Measurements from ENCODE around the gene SMG1.

- TF ChIP-seq SREBF1 (IDR thresholded peaks at IDR 0.05; ENCODE audit: low read length): no peak
- no peak for TF ChIP-seq DPF2 (IDR thresholded peaks at IDR 0.05)
- TF ChIP-seq, protein P1, sequence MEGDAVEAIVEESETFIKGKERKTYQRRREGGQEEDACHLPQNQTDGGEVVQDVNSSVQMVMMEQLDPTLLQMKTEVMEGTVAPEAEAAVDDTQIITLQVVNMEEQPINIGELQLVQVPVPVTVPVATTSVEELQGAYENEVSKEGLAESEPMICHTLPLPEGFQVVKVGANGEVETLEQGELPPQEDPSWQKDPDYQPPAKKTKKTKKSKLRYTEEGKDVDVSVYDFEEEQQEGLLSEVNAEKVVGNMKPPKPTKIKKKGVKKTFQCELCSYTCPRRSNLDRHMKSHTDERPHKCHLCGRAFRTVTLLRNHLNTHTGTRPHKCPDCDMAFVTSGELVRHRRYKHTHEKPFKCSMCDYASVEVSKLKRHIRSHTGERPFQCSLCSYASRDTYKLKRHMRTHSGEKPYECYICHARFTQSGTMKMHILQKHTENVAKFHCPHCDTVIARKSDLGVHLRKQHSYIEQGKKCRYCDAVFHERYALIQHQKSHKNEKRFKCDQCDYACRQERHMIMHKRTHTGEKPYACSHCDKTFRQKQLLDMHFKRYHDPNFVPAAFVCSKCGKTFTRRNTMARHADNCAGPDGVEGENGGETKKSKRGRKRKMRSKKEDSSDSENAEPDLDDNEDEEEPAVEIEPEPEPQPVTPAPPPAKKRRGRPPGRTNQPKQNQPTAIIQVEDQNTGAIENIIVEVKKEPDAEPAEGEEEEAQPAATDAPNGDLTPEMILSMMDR (IDR thresholded peaks at IDR 0.05 in 2 of 3, conservative IDR thresholded peaks at IDR 0.05 in 1 of 3; ENCODE audit: control insufficient read depth in 2 of 3, extremely low read depth in 1 of 3, insufficient read depth in 1 of 3, low read depth in 3 of 3, low read length in 3 of 3): no peak
- TF ChIP-seq ATF3 (IDR thresholded peaks at IDR 0.05; ENCODE audit: borderline replicate concordance, extremely low read depth, low read depth, low read length): no peak
- TF ChIP-seq SPI1 (IDR thresholded peaks at IDR 0.05; ENCODE audit: borderline replicate concordance, insufficient read depth, low read depth, low read length): no peak
- TF ChIP-seq POLR2AphosphoS5 (IDR thresholded peaks at IDR 0.05; ENCODE audit: low read length): no peak
- no peak for TF ChIP-seq ZNF274 (IDR thresholded peaks at IDR 0.05; ENCODE audit: insufficient read depth, insufficient read length)
- no peak for TF ChIP-seq E2F4 (IDR thresholded peaks at IDR 0.05; ENCODE audit: low read depth, low read length)
- no peak for TF ChIP-seq KAT2A (conservative IDR thresholded peaks at IDR 0.05; ENCODE audit: control insufficient read depth, low read depth, low read length)
- TF ChIP-seq MXI1 (IDR thresholded peaks at IDR 0.05; ENCODE audit: low read depth, low read length): no peak
- no peak for TF ChIP-seq RAD21 (IDR thresholded peaks at IDR 0.05; ENCODE audit: insufficient read depth, low read depth, low read length)
- TF ChIP-seq, protein P2, sequence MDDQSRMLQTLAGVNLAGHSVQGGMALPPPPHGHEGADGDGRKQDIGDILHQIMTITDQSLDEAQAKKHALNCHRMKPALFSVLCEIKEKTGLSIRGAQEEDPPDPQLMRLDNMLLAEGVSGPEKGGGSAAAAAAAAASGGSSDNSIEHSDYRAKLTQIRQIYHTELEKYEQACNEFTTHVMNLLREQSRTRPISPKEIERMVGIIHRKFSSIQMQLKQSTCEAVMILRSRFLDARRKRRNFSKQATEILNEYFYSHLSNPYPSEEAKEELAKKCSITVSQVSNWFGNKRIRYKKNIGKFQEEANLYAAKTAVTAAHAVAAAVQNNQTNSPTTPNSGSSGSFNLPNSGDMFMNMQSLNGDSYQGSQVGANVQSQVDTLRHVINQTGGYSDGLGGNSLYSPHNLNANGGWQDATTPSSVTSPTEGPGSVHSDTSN (IDR thresholded peaks at IDR 0.05; ENCODE audit: insufficient replicate concordance, low read depth, low read length): no peak
- no peak for TF ChIP-seq GABPA (IDR thresholded peaks at IDR 0.05; ENCODE audit: low read depth)
- TF ChIP-seq NFYA (IDR thresholded peaks at IDR 0.05; ENCODE audit: borderline replicate concordance, low read depth, low read length): no peak
These were observed 120.9 kb downstream of the SMG1 start for GRCh38 chr16:18805257-18805773.

All from GM12878 (cell line).